BE2C (cell line): ENCODE measurements around the gene GC.
"Not testable (repeated sequence)": the region's sequence is repeated elsewhere in the genome, so short reads cannot be mapped to it uniquely, and the experiment has no call there.

ENCODE experiments used
- DNase-seq: peaks from one replicate; pipeline ENCODE4 v3.0.0-alpha.2; 2020
- H3K27me3 ChIP-seq: fragments of 250-450 bp; sonication (Bioruptor Pico); 2 replicates; pipeline ENCODE4 v1.5.1; 2020; ENCODE audit warnings: mild to moderate bottlenecking
- H3K36me3 ChIP-seq: fragments of 250-450 bp; sonication (Bioruptor Pico); 2 replicates; pipeline ENCODE4 v1.5.1; 2020; ENCODE audit warnings: mild to moderate bottlenecking
- H3K4me1 ChIP-seq: fragments of 250-450 bp; sonication (Bioruptor Pico); 2 replicates; pipeline ENCODE4 v1.5.1; 2020
- H3K4me3 ChIP-seq: 2 replicates; pipeline ENCODE4 v1.5.1; 2011; ENCODE audit warnings: low read depth, low read length
- H3K9me3 ChIP-seq: fragments of 250-450 bp; sonication (Bioruptor Pico); 2 replicates; pipeline ENCODE4 v1.5.1; 2020
- CTCF ChIP-seq: IDR thresholded peaks from 2 replicates; pipeline ENCODE4 v1.5.1; 2012; ENCODE audit warnings: mild to moderate bottlenecking, low read depth, low read length

The GC gene

DNA sequence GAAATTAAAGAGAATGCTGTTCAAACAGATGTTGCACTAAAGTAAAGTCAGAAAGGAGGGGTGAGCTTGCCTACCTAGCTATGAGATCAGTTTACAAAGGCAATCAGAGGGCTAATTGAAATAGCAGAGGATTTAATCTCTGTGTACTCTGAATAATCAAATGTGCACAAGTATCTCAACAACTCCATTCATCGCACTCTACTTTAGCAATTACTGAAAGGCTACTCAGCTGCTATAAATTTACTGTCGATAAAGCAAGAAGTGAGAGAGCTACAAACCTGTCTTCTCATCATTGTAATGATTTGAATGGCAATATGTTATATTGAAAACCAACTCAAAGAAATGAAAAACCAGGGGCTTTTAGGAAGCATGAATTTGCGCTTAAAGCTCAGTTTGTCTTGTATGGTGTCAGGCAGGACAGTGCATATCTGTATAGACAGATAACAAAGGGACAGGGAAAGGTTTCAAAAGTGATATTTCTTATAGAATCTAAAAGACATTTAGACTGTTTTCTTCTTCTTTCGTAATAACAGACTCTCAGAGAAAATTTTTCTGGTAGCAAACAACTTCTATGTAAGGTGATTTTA, 34.8 kb downstream of the GC start:
- H3K4me3 ChIP-seq, result no peak overlapping the region
- H3K9me3 ChIP-seq, result no peaks in the 10 kb centered on the region
- DNase-seq, result no peak
- no peaks in the 10 kb centered on the region for H3K4me1 ChIP-seq
- no peak for TF ChIP-seq CTCF
- no peaks in the 10 kb centered on the region for H3K36me3 ChIP-seq
- H3K27me3 ChIP-seq, result no peaks in the 10 kb centered on the region

GRCh38 chr4:71746379-71746778, 37.5 kb downstream of the GC start:
- Histone ChIP-seq H3K4me1 (no peaks in the 10 kb centered on the region), H3K27me3 (no peaks in the 10 kb centered on the region), H3K36me3 (no peaks in the 10 kb centered on the region), H3K9me3 (no peaks in the 10 kb centered on the region), H3K4me3 (no peak overlapping the region)
- no peak for TF ChIP-seq CTCF
- no peak for DNase-seq

DNA sequence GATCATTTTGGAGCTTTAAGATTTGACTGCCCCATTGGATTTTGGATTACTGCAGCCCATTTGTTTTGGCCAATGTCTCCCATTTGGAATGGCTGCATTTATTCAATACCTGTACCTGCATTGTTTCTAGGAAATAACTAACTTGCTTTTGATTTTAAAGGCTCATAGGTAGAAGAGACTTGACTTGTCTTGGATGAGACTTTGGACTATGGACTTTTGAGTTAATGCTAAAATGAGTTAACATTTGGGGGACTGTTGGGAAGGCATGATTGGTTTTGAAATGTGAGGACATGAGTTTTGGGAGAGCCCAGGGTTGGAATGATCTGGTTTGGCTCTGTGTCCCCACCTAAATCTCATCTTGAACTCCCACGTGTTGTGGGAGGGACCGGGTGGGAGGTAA, 45.1 kb downstream of the GC start:
- H3K9me3 ChIP-seq, H3K4me1 ChIP-seq, DNase-seq, H3K4me3 ChIP-seq, H3K36me3 ChIP-seq, H3K27me3 ChIP-seq: not testable (repeated sequence)

- no peak for DNase-seq
- H3K36me3 ChIP-seq, result no peaks in the 10 kb centered on the region
- no peaks in the 10 kb centered on the region for H3K9me3 ChIP-seq
- no peaks in the 10 kb centered on the region for H3K27me3 ChIP-seq
- H3K4me1 ChIP-seq, result no peaks in the 10 kb centered on the region
- no peak overlapping the region for H3K4me3 ChIP-seq
- TF ChIP-seq CTCF, result peak; percentile 36
These were observed 51.2 kb downstream of the GC start for GRCh38 chr4:71732706-71733105.

- DNase-seq, result no peak
- no peaks in the 10 kb centered on the region for H3K27me3 ChIP-seq
- H3K9me3 ChIP-seq, result no peaks in the 10 kb centered on the region
- H3K4me3 ChIP-seq, result no peak overlapping the region
- no peaks in the 10 kb centered on the region for H3K36me3 ChIP-seq
- TF ChIP-seq CTCF, result no peak
- no peaks in the 10 kb centered on the region for H3K4me1 ChIP-seq
These were observed 51.8 kb downstream of the GC start for GRCh38 chr4:71732066-71732465.

GRCh38 chr4:71729856-71730255, 54.0 kb downstream of the GC start:
- Histone ChIP-seq H3K36me3 (no peaks in the 10 kb centered on the region), H3K4me1 (no peaks in the 10 kb centered on the region), H3K9me3 (no peaks in the 10 kb centered on the region), H3K4me3 (no peak overlapping the region), H3K27me3 (no peaks in the 10 kb centered on the region)
- DNase-seq, result no peak
- no peak for TF ChIP-seq CTCF

DNA sequence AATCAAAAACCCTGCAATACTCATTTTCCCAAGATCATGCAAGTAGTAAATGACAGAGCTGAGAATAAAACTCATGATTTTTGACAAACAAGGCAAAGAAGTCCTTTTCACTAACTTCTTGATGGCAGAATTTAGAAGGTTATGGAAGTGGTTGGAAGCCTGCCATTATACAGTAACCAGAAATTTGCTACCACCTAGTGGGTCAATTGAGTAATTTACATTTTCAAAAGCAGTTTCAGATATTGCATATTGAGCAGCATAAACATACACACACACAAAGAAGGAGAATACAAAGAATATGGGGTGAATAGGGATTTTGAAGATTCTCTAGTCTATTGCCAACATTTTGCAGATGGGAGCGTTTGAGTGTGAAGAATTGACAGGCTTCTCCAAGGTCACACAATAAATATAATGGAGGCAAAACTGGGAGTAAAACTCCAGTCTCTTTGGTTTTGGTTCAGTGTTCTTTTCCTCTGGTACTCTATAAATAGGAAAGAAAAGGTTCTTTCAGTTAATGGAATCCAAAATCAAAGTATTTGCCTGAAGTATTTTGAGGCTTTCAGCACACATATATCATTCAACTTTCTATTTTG, 70.2 kb downstream of the GC start:
- Histone ChIP-seq H3K36me3 (no peaks in the 10 kb centered on the region), H3K4me1 (no peaks in the 10 kb centered on the region), H3K9me3 (no peaks in the 10 kb centered on the region), H3K4me3 (no peak overlapping the region), H3K27me3 (no peaks in the 10 kb centered on the region)
- DNase-seq, result no peak
- TF ChIP-seq CTCF, result peak; percentile 59
